Fibroblast of lung (primary cell): Measurements from ENCODE around the gene FCN2.

Experiments
- EZH2 ChIP-seq: IDR thresholded peaks from 2 replicates; pipeline ENCODE4 v1.5.1; 2012; ENCODE audit warnings: low read length, control low read depth, mild to moderate bottlenecking; ENCODE audit errors: missing control alignments
- TF ChIP-seq, protein P1 (sequence below), 2 donors: IDR thresholded peaks in 1 of 2; conservative IDR thresholded peaks in 1 of 2; 1 replicate in 1 of 2; 2 replicates in 1 of 2; pipeline ENCODE4 v1.5.1; 2011 to 2012; ENCODE audit warnings: low read length in 2 of 2, control low read depth in 1 of 2, inconsistent platforms in 1 of 2, low read depth in 1 of 2, mild to moderate bottlenecking in 1 of 2

DNA sequence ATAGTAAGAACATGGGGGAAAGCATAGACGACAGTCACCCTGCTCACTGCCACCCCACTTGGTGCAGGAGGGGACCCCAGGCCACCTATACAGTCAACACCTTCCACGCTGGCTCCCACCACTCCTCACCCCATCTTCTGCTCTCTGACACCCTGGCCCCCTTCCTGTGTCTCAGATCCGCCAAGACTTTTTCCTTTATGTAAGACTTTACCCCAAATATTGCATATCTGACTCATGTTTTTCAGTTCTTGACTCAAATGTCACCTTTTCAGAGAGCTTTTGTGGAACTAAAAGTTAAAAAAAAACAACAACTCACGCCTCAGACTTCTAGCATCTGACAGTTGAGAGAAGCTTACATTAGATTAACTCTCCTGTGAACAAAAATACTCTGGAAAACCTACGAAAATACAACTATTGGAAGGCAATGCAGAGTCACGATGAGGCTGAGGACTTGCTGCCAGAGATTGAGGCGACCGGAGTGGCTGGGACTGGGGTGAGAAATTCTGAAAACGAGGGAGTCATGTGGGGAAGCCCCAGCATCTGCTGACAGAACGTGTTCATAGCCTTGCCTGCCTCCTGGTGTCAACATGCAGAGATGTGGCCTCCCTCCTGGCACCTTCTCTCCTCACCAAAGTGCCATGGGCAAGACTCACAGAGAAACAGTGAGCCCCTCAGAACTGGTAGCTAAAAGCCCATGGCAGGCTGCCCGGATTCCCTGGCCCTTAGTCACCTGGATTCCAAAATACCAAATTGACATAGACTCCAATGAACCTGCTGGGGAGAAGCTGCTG is 22.4 kb upstream of the FCN2 start:
- TF ChIP-seq, protein P1, sequence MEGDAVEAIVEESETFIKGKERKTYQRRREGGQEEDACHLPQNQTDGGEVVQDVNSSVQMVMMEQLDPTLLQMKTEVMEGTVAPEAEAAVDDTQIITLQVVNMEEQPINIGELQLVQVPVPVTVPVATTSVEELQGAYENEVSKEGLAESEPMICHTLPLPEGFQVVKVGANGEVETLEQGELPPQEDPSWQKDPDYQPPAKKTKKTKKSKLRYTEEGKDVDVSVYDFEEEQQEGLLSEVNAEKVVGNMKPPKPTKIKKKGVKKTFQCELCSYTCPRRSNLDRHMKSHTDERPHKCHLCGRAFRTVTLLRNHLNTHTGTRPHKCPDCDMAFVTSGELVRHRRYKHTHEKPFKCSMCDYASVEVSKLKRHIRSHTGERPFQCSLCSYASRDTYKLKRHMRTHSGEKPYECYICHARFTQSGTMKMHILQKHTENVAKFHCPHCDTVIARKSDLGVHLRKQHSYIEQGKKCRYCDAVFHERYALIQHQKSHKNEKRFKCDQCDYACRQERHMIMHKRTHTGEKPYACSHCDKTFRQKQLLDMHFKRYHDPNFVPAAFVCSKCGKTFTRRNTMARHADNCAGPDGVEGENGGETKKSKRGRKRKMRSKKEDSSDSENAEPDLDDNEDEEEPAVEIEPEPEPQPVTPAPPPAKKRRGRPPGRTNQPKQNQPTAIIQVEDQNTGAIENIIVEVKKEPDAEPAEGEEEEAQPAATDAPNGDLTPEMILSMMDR (conservative IDR thresholded peaks at IDR 0.05 in 1 of 2, IDR thresholded peaks at IDR 0.05 in 1 of 2; ENCODE audit: low read depth in 1 of 2, low read length in 2 of 2) = no peak
- no peak for TF ChIP-seq EZH2
